OCI-LY1 (cell line): ENCODE results near the gene WLS.

ENCODE experiments used
- H2AFZ ChIP-seq: fragments of 200-600 bp; sonication (generic), shearing (Covaris generic); 2 replicates; pipeline ENCODE4 v1.6.0; 2014; ENCODE audit warnings: antibody characterized with exemption, mild to moderate bottlenecking, low read length
- H3F3A ChIP-seq: fragments of 200-600 bp; sonication (generic), shearing (Covaris generic); 2 replicates; pipeline ENCODE4 v1.6.0; 2014; ENCODE audit warnings: mild to moderate bottlenecking, antibody characterized with exemption, low read length, moderate library complexity; ENCODE audit not compliant: insufficient read depth
- H3K27ac ChIP-seq: fragments of 200-600 bp; sonication (generic); 2 replicates; pipeline ENCODE4 v1.5.1; 2014; ENCODE audit warnings: low read length, mixed run types, mild to moderate bottlenecking, low read depth; ENCODE audit not compliant: poor library complexity, severe bottlenecking
- H3K27me3 ChIP-seq: fragments of 200-600 bp; sonication (generic); 2 replicates; pipeline ENCODE4 v1.6.0; 2014; ENCODE audit warnings: antibody characterized with exemption, mild to moderate bottlenecking, low read length, moderate library complexity; ENCODE audit not compliant: insufficient read depth
- H3K36me3 ChIP-seq: fragments of 200-600 bp; sonication (generic); 2 replicates; pipeline ENCODE4 v1.6.1; 2014; ENCODE audit warnings: mild to moderate bottlenecking, antibody characterized with exemption, low read length, moderate library complexity, mixed read lengths; ENCODE audit not compliant: insufficient read depth
- H3K4me1 ChIP-seq: fragments of 200-600 bp; sonication (generic); 2 replicates; pipeline ENCODE4 v1.5.1; 2014; ENCODE audit warnings: mild to moderate bottlenecking, low read length, moderate library complexity; ENCODE audit not compliant: insufficient read depth, severe bottlenecking
- H3K4me2 ChIP-seq: fragments of 200-600 bp; sonication (generic), shearing (Covaris generic); 2 replicates; pipeline ENCODE4 v1.6.1; 2014; ENCODE audit warnings: low read length
- H3K4me3 ChIP-seq: fragments of 200-600 bp; sonication (generic); 2 replicates; pipeline ENCODE4 v1.5.1; 2014; ENCODE audit warnings: low read length, low read depth, mild to moderate bottlenecking, mixed read lengths; ENCODE audit not compliant: poor library complexity, severe bottlenecking
- H3K79me2 ChIP-seq: fragments of 200-600 bp; shearing (Covaris generic); 2 replicates; pipeline ENCODE4 v1.6.1; 2016; ENCODE audit warnings: mixed run types, low read length, mixed read lengths; ENCODE audit not compliant: insufficient read depth
- H3K9ac ChIP-seq: fragments of 200-600 bp; sonication (generic), shearing (Covaris generic); 2 replicates; pipeline ENCODE4 v1.6.1; 2014; ENCODE audit warnings: mild to moderate bottlenecking, low read length, mixed read lengths
- H3K9me2 ChIP-seq: fragments of 200-600 bp; sonication (generic), shearing (Covaris generic); 2 replicates; pipeline ENCODE4 v1.6.1; 2014; ENCODE audit warnings: low read depth, mild to moderate bottlenecking, low read length, mixed read lengths
- H3K9me3 ChIP-seq: fragments of 200-600 bp; shearing (Covaris generic); 2 replicates; pipeline ENCODE4 v1.6.1; 2014; ENCODE audit warnings: low read length, mixed read lengths
- H4K20me1 ChIP-seq: fragments of 200-600 bp; sonication (generic), shearing (Covaris generic); 2 replicates; pipeline ENCODE4 v1.6.0; 2016; ENCODE audit warnings: mild to moderate bottlenecking, low read length; ENCODE audit not compliant: insufficient read depth
- CTCF ChIP-seq: fragments of 200-600 bp; sonication (generic), shearing (Covaris generic); IDR thresholded peaks from 2 replicates; pipeline ENCODE4 v1.5.1; 2017; ENCODE audit warnings: mild to moderate bottlenecking, antibody characterized with exemption, low read length, moderate library complexity, mixed read lengths
- EZH2 ChIP-seq: fragments of 200-600 bp; sonication (generic), shearing (Covaris generic); IDR thresholded peaks from 2 replicates; pipeline ENCODE4 v1.8.0; 2017; ENCODE audit warnings: borderline replicate concordance, mixed run types, mild to moderate bottlenecking, antibody characterized with exemption, low read length, moderate library complexity, mixed read lengths

The WLS gene

GRCh38 chr1:68199603-68200002 is 32.7 kb downstream of the WLS start:
- no peak overlapping the region for H3K9ac ChIP-seq
- H3K27ac ChIP-seq, result no peak overlapping the region
- no peak overlapping the region for H2AFZ ChIP-seq
- H3K9me2 ChIP-seq, result no peaks in the 10 kb centered on the region
- H3K36me3 ChIP-seq, result no peaks in the 10 kb centered on the region
- H3K9me3 ChIP-seq, result no peaks in the 10 kb centered on the region
- TF ChIP-seq EZH2 (no peak), CTCF (no peak)
- no peaks in the 10 kb centered on the region for H3K27me3 ChIP-seq
- no peak overlapping the region for H3K4me3 ChIP-seq
- H3K79me2 ChIP-seq, result no peaks in the 10 kb centered on the region
- no peak overlapping the region for H3K4me2 ChIP-seq
- H4K20me1 ChIP-seq, result no peaks in the 10 kb centered on the region
- H3F3A ChIP-seq, result no peaks in the 10 kb centered on the region
- no peaks in the 10 kb centered on the region for H3K4me1 ChIP-seq

DNA sequence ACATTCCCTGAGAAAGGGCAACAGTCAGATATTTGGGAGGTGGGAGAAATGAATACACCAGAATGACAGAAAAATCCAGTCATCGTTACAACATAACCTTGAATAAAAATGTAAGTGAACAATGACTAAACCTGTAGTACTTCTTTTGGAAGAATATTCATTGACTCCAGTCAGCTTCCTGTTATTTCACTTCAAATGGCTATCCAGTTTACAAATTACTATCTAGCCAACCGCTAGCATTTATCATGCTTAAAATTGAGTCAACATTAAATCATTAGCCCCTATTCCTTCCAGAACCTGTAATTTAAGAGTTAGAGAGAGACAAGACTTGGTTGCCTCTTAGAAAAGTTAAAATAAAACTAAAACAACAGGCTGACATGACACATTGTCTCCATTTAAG is 33.6 kb downstream of the WLS start:
- H3K79me2 ChIP-seq, result no peaks in the 10 kb centered on the region
- H3K27ac ChIP-seq, result no peak overlapping the region
- TF ChIP-seq EZH2, result no peak
- no peaks in the 10 kb centered on the region for H3K9me2 ChIP-seq
- H3K27me3 ChIP-seq, result no peaks in the 10 kb centered on the region
- no peaks in the 10 kb centered on the region for H4K20me1 ChIP-seq
- no peaks in the 10 kb centered on the region for H3K36me3 ChIP-seq
- no peaks in the 10 kb centered on the region for H3K9me3 ChIP-seq
- H3K4me2 ChIP-seq, result no peak overlapping the region
- no peak overlapping the region for H3K4me3 ChIP-seq
- no peak overlapping the region for H2AFZ ChIP-seq
- H3K9ac ChIP-seq, result no peak overlapping the region
- no peaks in the 10 kb centered on the region for H3K4me1 ChIP-seq
- no peaks in the 10 kb centered on the region for H3F3A ChIP-seq

- no peak for TF ChIP-seq EZH2
- TF ChIP-seq CTCF, result no peak
- Histone ChIP-seq H3K79me2 (no peaks in the 10 kb centered on the region), H3K9me2 (no peaks in the 10 kb centered on the region), H2AFZ (no peak overlapping the region), H3K4me2 (no peak overlapping the region), H3K27me3 (no peaks in the 10 kb centered on the region), H3K27ac (no peak overlapping the region), H3K9me3 (no peaks in the 10 kb centered on the region), H3K36me3 (no peaks in the 10 kb centered on the region), H3K4me1 (no peaks in the 10 kb centered on the region), H3K9ac (no peak overlapping the region), H3F3A (no peaks in the 10 kb centered on the region), H3K4me3 (no peak overlapping the region), H4K20me1 (no peaks in the 10 kb centered on the region)
These were observed 34.4 kb downstream of the WLS start for GRCh38 chr1:68197891-68198290.

DNA sequence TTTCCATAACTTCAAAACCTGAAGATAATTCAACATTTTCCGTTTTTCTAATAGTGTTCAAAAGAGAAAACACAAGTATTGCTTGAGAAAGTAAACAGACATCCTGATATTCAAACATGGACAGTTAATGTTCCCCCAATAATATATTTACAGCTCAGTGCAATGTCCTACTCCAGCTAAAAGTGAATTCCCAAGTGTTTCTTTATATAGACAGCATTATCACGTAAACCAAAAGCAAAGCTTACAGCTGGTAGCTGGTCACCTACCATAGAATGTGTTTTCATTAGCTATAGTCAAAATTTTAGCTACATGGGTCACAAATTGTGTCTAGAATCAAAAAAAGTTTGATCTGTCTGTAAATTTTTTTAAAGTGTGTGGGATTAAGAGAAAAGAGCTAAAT is 34.9 kb downstream of the WLS start:
- Histone ChIP-seq H3K79me2 (no peaks in the 10 kb centered on the region), H3K4me2 (no peak overlapping the region), H3F3A (no peaks in the 10 kb centered on the region), H2AFZ (no peak overlapping the region), H3K9me3 (no peaks in the 10 kb centered on the region), H3K36me3 (no peaks in the 10 kb centered on the region), H3K4me1 (no peaks in the 10 kb centered on the region), H3K27ac (no peak overlapping the region), H3K4me3 (no peak overlapping the region), H4K20me1 (no peaks in the 10 kb centered on the region), H3K9ac (no peak overlapping the region), H3K27me3 (no peaks in the 10 kb centered on the region), H3K9me2 (no peaks in the 10 kb centered on the region)
- TF ChIP-seq EZH2 (no peak), CTCF (no peak)
